ENCODE results near the gene BNC2. TPM values are rescaled to one million over a fixed set of nuclear protein-coding genes. Genes with fewer than 3 reads are reported as not detected.
A peak's percentile ranks its signal among the peaks of the same experiment; 100 is the strongest.

BNC2 gene
- total RNA-seq, 1 donor from 2014 or later, result 15.2 TPM

- no peak for TF ChIP-seq CTCF (IDR thresholded peaks at IDR 0.05; ENCODE audit: partially characterized antibody, unreplicated experiment)
- no peak overlapping the region for H3K27ac Mint-ChIP-seq (ENCODE audit: unreplicated experiment)
- H3K27me3 Mint-ChIP-seq (ENCODE audit: unreplicated experiment), result peaks cover 3% of the 10 kb centered on the region
- H3K9me3 Mint-ChIP-seq (ENCODE audit: unreplicated experiment), result no peaks in the 10 kb centered on the region
- no peaks in the 10 kb centered on the region for H3K36me3 Mint-ChIP-seq (ENCODE audit: unreplicated experiment)
- no peak for DNase-seq
- no peak overlapping the region for H3K4me3 Mint-ChIP-seq (ENCODE audit: unreplicated experiment)
- H3K4me1 Mint-ChIP-seq (ENCODE audit: low read depth, unreplicated experiment), result peaks cover 6% of the 10 kb centered on the region
Measured at GRCh38 chr9:16527573-16527972, 342.9 kb downstream of the BNC2 start.

- Mint-ChIP-seq H3K36me3 (ENCODE audit: unreplicated experiment) (no peaks in the 10 kb centered on the region), H3K4me1 (ENCODE audit: low read depth, unreplicated experiment) (peaks cover 17% of the 10 kb centered on the region), H3K27me3 (ENCODE audit: unreplicated experiment) (peaks cover 3% of the 10 kb centered on the region), H3K4me3 (ENCODE audit: unreplicated experiment) (no peak overlapping the region), H3K27ac (ENCODE audit: unreplicated experiment) (no peak overlapping the region), H3K9me3 (ENCODE audit: unreplicated experiment) (no peaks in the 10 kb centered on the region)
- TF ChIP-seq CTCF (IDR thresholded peaks at IDR 0.05; ENCODE audit: partially characterized antibody, unreplicated experiment), result no peak
- DNase-seq, result no peak
Measured at GRCh38 chr9:16526380-16526779, 344.1 kb downstream of the BNC2 start.

GRCh38 chr9:16524823-16525222, 345.6 kb downstream of the BNC2 start:
- Mint-ChIP-seq H3K36me3 (ENCODE audit: unreplicated experiment) (no peaks in the 10 kb centered on the region), H3K27me3 (ENCODE audit: unreplicated experiment) (no peaks in the 10 kb centered on the region), H3K4me3 (ENCODE audit: unreplicated experiment) (no peak overlapping the region), H3K4me1 (ENCODE audit: low read depth, unreplicated experiment) (peaks cover 24% of the 10 kb centered on the region), H3K9me3 (ENCODE audit: unreplicated experiment) (peaks cover 2% of the 10 kb centered on the region), H3K27ac (ENCODE audit: unreplicated experiment) (no peak overlapping the region)
- no peak for TF ChIP-seq CTCF (IDR thresholded peaks at IDR 0.05; ENCODE audit: partially characterized antibody, unreplicated experiment)
- no peak for DNase-seq

- H3K27ac Mint-ChIP-seq (ENCODE audit: unreplicated experiment), result no peak overlapping the region
- H3K9me3 Mint-ChIP-seq (ENCODE audit: unreplicated experiment), result peaks cover 2% of the 10 kb centered on the region
- no peak for TF ChIP-seq CTCF (IDR thresholded peaks at IDR 0.05; ENCODE audit: partially characterized antibody, unreplicated experiment)
- peaks cover 24% of the 10 kb centered on the region for H3K4me1 Mint-ChIP-seq (ENCODE audit: low read depth, unreplicated experiment)
- H3K4me3 Mint-ChIP-seq (ENCODE audit: unreplicated experiment), result no peak overlapping the region
- no peaks in the 10 kb centered on the region for H3K36me3 Mint-ChIP-seq (ENCODE audit: unreplicated experiment)
- H3K27me3 Mint-ChIP-seq (ENCODE audit: unreplicated experiment), result no peaks in the 10 kb centered on the region
- DNase-seq, result no peak
Measured at GRCh38 chr9:16524078-16524477, 346.4 kb downstream of the BNC2 start.

GRCh38 chr9:16521868-16522411, 348.5 kb downstream of the BNC2 start:
- peaks cover 2% of the 10 kb centered on the region for H3K9me3 Mint-ChIP-seq (ENCODE audit: unreplicated experiment)
- no peaks in the 10 kb centered on the region for H3K27me3 Mint-ChIP-seq (ENCODE audit: unreplicated experiment)
- no peak for TF ChIP-seq CTCF (IDR thresholded peaks at IDR 0.05; ENCODE audit: partially characterized antibody, unreplicated experiment)
- DNase-seq, result no peak
- no peak overlapping the region for H3K4me3 Mint-ChIP-seq (ENCODE audit: unreplicated experiment)
- H3K4me1 Mint-ChIP-seq (ENCODE audit: low read depth, unreplicated experiment), result peaks cover 22% of the 10 kb centered on the region
- H3K27ac Mint-ChIP-seq (ENCODE audit: unreplicated experiment), result peak overlapping the region; percentile 28
- H3K36me3 Mint-ChIP-seq (ENCODE audit: unreplicated experiment), result no peaks in the 10 kb centered on the region
